ENCODE measurements around the gene H3-3A. TPM values are rescaled to one million over a fixed set of nuclear protein-coding genes. Genes with fewer than 3 reads are reported as not detected.

H3-3A gene
- total RNA-seq, 4 donors from 2014 or later: 309 to 383 (median 364) TPM

DNA sequence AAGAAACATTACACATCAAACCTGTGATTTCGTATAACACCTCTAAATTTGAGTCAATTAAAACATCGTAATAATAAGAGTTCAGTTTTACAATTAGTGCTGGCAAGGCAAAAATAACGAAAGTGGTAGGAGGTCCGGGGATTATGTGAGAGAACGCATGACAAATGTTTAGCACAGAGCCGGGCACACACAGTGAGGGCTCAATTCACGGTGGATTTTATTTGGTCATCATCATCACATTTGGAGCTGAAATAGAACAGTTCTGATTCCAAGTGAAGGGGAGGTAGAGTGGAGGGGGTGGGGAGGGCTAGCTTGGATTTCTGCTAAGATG lies 20.0 kb downstream of the H3-3A start:
- H3K4me3 ChIP-seq: peak overlapping the region; percentile 47 to 78
- H3K9me3 ChIP-seq: no peaks in the 10 kb centered on the region
- TF ChIP-seq POLR2A (IDR thresholded peaks at IDR 0.05) (no peak), POLR2AphosphoS5 (IDR thresholded peaks at IDR 0.05) (no peak), EP300 (IDR thresholded peaks at IDR 0.05) (no peak)
- TF ChIP-seq, protein P1, sequence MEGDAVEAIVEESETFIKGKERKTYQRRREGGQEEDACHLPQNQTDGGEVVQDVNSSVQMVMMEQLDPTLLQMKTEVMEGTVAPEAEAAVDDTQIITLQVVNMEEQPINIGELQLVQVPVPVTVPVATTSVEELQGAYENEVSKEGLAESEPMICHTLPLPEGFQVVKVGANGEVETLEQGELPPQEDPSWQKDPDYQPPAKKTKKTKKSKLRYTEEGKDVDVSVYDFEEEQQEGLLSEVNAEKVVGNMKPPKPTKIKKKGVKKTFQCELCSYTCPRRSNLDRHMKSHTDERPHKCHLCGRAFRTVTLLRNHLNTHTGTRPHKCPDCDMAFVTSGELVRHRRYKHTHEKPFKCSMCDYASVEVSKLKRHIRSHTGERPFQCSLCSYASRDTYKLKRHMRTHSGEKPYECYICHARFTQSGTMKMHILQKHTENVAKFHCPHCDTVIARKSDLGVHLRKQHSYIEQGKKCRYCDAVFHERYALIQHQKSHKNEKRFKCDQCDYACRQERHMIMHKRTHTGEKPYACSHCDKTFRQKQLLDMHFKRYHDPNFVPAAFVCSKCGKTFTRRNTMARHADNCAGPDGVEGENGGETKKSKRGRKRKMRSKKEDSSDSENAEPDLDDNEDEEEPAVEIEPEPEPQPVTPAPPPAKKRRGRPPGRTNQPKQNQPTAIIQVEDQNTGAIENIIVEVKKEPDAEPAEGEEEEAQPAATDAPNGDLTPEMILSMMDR (IDR thresholded peaks at IDR 0.05): no peak
- H3K36me3 ChIP-seq: no peaks in the 10 kb centered on the region
- peaks cover 0 to 15% (median 6%) of the 10 kb centered on the region in 3 donors for H3K4me1 ChIP-seq
- peak overlapping the region in 3 of 4 donors; percentile 84 to 89 (median 85) for H3K27ac ChIP-seq
- ATAC-seq: no peak
- 59 to 62% methylated on average over 7 of the region's 7 CpGs for WGBS, 2 donors (ENCODE audit: low coverage in 1 of 2)
- no peaks in the 10 kb centered on the region for H3K27me3 ChIP-seq

DNA sequence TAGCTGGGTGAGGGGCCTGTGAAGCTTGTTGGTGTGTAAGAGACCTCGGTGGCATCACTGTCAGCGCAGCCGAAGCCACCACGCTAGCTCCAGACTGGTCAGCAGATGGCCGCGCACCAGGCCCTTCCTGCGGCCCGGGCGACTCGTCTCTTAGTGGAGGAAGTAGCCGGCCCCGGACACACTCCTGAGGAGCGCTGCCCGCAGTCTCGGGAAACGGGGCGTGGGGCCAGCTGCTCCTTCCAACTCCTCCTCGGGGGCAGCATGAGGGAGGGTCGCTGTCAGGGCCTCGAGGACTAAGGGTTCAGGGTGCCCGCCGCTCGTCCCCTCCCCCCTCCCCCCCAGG lies 20.4 kb downstream of the H3-3A start:
- no peaks in the 10 kb centered on the region for H3K36me3 ChIP-seq
- WGBS, 2 donors (ENCODE audit: low coverage in 1 of 2): no CpG with 5 or more reads among the region's 23 CpGs
- TF ChIP-seq POLR2A (IDR thresholded peaks at IDR 0.05): no peak
- TF ChIP-seq, protein P1 (IDR thresholded peaks at IDR 0.05): no peak
- no peak for TF ChIP-seq EP300 (IDR thresholded peaks at IDR 0.05)
- no peak for TF ChIP-seq POLR2AphosphoS5 (IDR thresholded peaks at IDR 0.05)
- peaks cover 0 to 15% (median 6%) of the 10 kb centered on the region in 3 donors for H3K4me1 ChIP-seq
- peak overlapping the region in 3 of 4 donors; percentile 84 to 89 (median 85) for H3K27ac ChIP-seq
- H3K9me3 ChIP-seq: no peaks in the 10 kb centered on the region
- ATAC-seq: peak; percentile 83
- H3K27me3 ChIP-seq: no peaks in the 10 kb centered on the region
- H3K4me3 ChIP-seq: peak overlapping the region; percentile 47 to 78

DNA sequence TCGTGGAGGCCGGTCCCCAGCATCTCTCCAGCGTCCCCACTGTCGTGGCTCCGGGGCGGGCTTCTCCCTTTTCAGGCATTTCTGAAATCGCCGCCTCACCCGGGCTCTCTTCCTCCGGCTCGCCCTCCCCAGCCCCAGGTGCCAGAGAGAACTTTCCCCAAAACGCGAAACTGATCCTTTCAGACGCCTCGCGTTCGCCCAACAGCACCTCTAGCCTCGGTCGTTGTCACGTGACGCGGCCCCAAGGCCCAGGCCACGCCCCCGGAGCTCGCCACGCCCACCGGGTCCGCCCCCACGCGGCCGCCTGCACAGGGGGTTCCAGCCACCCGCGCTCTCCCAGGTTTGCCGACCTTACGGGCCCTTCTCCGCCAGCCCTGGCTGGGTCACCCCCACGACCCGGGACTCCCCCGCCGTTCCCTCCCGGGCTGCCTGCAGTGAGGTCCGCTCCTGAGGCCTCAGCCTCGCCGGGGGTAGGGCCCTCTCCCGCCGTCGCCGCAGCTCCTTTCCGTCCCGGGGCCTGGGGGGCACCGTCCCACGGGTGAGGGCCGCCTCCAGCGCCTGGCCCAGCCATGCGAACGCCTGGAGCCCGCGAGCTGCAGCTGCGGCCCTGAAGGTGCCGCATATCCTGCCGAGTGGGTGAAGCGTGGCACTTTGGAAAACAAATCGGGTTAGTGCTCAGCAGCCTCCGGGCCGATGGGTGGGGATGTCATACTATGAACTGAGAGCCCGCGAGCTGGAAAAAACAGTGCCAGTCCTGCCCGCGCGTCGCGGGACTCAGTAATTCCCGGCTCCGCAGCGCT lies 21.0 kb downstream of the H3-3A start:
- peak overlapping the region; percentile 47 to 78 for H3K4me3 ChIP-seq
- H3K4me1 ChIP-seq: peaks cover 0 to 15% (median 6%) of the 10 kb centered on the region in 3 donors
- no peaks in the 10 kb centered on the region for H3K9me3 ChIP-seq
- TF ChIP-seq POLR2AphosphoS5 (IDR thresholded peaks at IDR 0.05): no peak
- TF ChIP-seq, protein P1 (IDR thresholded peaks at IDR 0.05): peak in 2 of 4 experiments; percentile 2 to 40
- no peak for TF ChIP-seq POLR2A (IDR thresholded peaks at IDR 0.05)
- H3K36me3 ChIP-seq: no peaks in the 10 kb centered on the region
- WGBS, 2 donors (ENCODE audit: low coverage in 1 of 2): 3% methylated on average over 9 of the region's 75 CpGs; no CpG with 5 or more reads in 1 of the 2 donors
- ATAC-seq: peak; percentile 95
- peak overlapping the region in 3 of 4 donors; percentile 84 to 89 (median 85) for H3K27ac ChIP-seq
- no peaks in the 10 kb centered on the region for H3K27me3 ChIP-seq

DNA sequence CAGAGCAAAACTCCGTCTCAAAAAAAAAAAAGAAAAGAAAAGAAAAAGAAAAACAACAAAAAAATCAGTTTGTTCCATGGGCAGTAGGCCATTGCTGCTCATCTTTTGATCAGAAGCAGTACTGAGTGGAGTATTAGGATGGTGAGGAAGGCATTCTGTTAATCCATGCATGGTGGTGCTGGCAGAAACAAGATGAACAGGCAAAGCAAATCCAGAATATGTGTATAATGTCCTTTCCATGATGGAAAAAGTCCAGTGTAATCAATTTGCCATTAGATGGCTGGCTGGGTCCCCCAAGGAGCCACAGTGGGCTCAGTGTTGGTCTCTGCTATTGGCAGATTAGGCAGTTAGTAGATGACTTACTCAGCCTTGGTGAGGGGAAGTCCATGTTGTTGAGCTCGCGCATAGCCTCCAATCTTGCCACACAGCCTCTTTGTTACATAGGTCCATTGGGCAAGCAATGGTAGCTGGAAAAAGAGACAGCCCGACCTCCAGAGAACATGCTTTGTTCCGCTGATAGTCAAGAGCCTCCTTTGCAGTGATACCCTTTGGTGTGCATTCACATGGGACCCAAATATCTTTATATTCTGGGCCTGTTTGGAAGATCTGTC lies 23.3 kb downstream of the H3-3A start:
- Histone ChIP-seq H3K9me3 (no peaks in the 10 kb centered on the region), H3K27me3 (no peaks in the 10 kb centered on the region), H3K4me3 (no peak overlapping the region), H3K4me1 (peaks cover 0 to 15% (median 6%) of the 10 kb centered on the region in 3 donors), H3K27ac (no peak overlapping the region), H3K36me3 (no peaks in the 10 kb centered on the region)
- 95% methylated on average over 4 of the region's 5 CpGs; no CpG with 5 or more reads in 1 of the 2 donors for WGBS, 2 donors (ENCODE audit: low coverage in 1 of 2)
- no peak for ATAC-seq
- TF ChIP-seq, protein P1 (IDR thresholded peaks at IDR 0.05): no peak
- no peak for TF ChIP-seq POLR2A (IDR thresholded peaks at IDR 0.05)
- no peak for TF ChIP-seq EP300 (IDR thresholded peaks at IDR 0.05)
- no peak for TF ChIP-seq POLR2AphosphoS5 (IDR thresholded peaks at IDR 0.05)
